Measurements from ENCODE around the gene SGIP1. TPM values are rescaled to one million over a fixed set of nuclear protein-coding genes. Genes with fewer than 3 reads are reported as not detected.

The SGIP1 gene
- total and polyA plus RNA-seq, 2 experiments from 2014 or later = 2.4 to 6.1 TPM

DNA sequence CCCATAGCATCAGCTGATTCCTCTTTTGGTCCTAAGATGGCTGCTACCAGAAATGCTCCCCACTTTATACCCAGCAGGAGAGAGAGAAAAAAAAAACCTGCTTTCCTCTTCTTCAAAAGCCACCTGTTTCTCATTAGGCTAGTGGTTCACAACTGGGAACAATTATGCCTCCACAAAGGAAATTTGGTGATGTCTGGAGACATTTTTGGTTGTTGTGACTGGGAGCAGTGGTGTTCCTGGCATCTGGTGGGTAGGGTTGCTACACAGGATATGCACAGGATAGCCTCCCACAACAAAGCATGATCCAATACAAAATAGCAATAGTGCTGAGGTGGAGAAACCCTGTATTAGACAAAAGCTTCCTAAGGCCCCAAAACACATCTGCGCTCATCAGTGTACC lies 38.5 kb upstream of the SGIP1 start (continued):
- TF ChIP-seq, protein P1, sequence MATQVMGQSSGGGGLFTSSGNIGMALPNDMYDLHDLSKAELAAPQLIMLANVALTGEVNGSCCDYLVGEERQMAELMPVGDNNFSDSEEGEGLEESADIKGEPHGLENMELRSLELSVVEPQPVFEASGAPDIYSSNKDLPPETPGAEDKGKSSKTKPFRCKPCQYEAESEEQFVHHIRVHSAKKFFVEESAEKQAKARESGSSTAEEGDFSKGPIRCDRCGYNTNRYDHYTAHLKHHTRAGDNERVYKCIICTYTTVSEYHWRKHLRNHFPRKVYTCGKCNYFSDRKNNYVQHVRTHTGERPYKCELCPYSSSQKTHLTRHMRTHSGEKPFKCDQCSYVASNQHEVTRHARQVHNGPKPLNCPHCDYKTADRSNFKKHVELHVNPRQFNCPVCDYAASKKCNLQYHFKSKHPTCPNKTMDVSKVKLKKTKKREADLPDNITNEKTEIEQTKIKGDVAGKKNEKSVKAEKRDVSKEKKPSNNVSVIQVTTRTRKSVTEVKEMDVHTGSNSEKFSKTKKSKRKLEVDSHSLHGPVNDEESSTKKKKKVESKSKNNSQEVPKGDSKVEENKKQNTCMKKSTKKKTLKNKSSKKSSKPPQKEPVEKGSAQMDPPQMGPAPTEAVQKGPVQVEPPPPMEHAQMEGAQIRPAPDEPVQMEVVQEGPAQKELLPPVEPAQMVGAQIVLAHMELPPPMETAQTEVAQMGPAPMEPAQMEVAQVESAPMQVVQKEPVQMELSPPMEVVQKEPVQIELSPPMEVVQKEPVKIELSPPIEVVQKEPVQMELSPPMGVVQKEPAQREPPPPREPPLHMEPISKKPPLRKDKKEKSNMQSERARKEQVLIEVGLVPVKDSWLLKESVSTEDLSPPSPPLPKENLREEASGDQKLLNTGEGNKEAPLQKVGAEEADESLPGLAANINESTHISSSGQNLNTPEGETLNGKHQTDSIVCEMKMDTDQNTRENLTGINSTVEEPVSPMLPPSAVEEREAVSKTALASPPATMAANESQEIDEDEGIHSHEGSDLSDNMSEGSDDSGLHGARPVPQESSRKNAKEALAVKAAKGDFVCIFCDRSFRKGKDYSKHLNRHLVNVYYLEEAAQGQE (IDR thresholded peaks at IDR 0.05; ENCODE audit: unreplicated experiment) = no peak
- TF ChIP-seq, protein P2, sequence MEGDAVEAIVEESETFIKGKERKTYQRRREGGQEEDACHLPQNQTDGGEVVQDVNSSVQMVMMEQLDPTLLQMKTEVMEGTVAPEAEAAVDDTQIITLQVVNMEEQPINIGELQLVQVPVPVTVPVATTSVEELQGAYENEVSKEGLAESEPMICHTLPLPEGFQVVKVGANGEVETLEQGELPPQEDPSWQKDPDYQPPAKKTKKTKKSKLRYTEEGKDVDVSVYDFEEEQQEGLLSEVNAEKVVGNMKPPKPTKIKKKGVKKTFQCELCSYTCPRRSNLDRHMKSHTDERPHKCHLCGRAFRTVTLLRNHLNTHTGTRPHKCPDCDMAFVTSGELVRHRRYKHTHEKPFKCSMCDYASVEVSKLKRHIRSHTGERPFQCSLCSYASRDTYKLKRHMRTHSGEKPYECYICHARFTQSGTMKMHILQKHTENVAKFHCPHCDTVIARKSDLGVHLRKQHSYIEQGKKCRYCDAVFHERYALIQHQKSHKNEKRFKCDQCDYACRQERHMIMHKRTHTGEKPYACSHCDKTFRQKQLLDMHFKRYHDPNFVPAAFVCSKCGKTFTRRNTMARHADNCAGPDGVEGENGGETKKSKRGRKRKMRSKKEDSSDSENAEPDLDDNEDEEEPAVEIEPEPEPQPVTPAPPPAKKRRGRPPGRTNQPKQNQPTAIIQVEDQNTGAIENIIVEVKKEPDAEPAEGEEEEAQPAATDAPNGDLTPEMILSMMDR (conservative IDR thresholded peaks at IDR 0.05; ENCODE audit: low read depth in 2 of 2) = no peak
- TF ChIP-seq CREB1 (CRISPR knock-in tag; IDR thresholded peaks at IDR 0.05; ENCODE audit: low read depth) (no peak), ZNF331 (CRISPR knock-in tag; IDR thresholded peaks at IDR 0.05; ENCODE audit: low read depth) (no peak)
- TF ChIP-seq, protein P3, sequence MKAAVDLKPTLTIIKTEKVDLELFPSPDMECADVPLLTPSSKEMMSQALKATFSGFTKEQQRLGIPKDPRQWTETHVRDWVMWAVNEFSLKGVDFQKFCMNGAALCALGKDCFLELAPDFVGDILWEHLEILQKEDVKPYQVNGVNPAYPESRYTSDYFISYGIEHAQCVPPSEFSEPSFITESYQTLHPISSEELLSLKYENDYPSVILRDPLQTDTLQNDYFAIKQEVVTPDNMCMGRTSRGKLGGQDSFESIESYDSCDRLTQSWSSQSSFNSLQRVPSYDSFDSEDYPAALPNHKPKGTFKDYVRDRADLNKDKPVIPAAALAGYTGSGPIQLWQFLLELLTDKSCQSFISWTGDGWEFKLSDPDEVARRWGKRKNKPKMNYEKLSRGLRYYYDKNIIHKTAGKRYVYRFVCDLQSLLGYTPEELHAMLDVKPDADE (IDR thresholded peaks at IDR 0.05) = no peak

GRCh38 chr1:66497910-66498309 lies 36.0 kb upstream of the SGIP1 start:
- H3K4me3 ChIP-seq = no peak overlapping the region
- H3K79me2 ChIP-seq (replicated peaks; ENCODE audit: insufficient read depth) = no peaks in the 10 kb centered on the region
- no peaks in the 10 kb centered on the region for H3K36me3 ChIP-seq (ENCODE audit: insufficient read depth)
- no peak overlapping the region for H2AFZ ChIP-seq
- H3K4me3 Mint-ChIP-seq = no peak overlapping the region
- H3K27me3 Mint-ChIP-seq (ENCODE audit: insufficient read depth, low read depth, poor library complexity) = no peaks in the 10 kb centered on the region
- H3K9me3 Mint-ChIP-seq = no peaks in the 10 kb centered on the region
- ATAC-seq = no peak
- H3K4me1 ChIP-seq (ENCODE audit: insufficient read depth) = no peaks in the 10 kb centered on the region
- no peaks in the 10 kb centered on the region for H3K9me2 ChIP-seq (ENCODE audit: insufficient read depth)
- no peak overlapping the region for H3K4me2 ChIP-seq
- H3K27ac Mint-ChIP-seq = no peak overlapping the region
- no peaks in the 10 kb centered on the region for H3K36me3 Mint-ChIP-seq (ENCODE audit: low read depth)
- no peaks in the 10 kb centered on the region for H3F3A ChIP-seq (replicated peaks; ENCODE audit: low read depth)
- H3K4me1 Mint-ChIP-seq = no peaks in the 10 kb centered on the region
- TF ChIP-seq EZH2phosphoT487 (IDR thresholded peaks at IDR 0.05; ENCODE audit: unreplicated experiment) (no peak), NANOG (IDR thresholded peaks at IDR 0.05; ENCODE audit: borderline replicate concordance) (no peak)
- no peak for DNase-seq (ENCODE audit: low spot score)
- no peak overlapping the region for H3K27ac ChIP-seq (ENCODE audit: low read depth)
- no peaks in the 10 kb centered on the region for H4K20me1 ChIP-seq (replicated peaks; ENCODE audit: insufficient read depth)
- no peaks in the 10 kb centered on the region for H3K27me3 ChIP-seq (ENCODE audit: insufficient read depth)

DNA sequence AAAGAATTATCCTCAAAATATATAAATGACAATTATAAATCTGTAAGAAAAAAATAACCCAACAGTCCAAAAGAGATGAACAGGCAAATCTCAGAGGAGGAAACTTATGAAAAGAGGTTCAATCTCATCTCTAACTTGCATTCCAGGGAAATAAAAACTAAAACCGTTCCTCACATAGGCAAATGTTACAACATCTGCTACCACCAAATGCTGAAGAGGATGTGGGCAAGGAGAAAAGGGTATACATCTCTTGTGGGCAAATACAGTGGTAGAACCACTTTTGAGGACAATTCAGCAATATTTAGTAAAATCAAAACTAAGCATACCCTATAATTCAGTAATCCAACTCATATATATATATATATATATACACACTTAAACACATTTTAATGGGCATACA lies 33.7 kb upstream of the SGIP1 start:
- Mint-ChIP-seq H3K9me3 (no peaks in the 10 kb centered on the region), H3K4me1 (no peaks in the 10 kb centered on the region), H3K4me3 (no peak overlapping the region), H3K27me3 (ENCODE audit: insufficient read depth, low read depth, poor library complexity) (no peaks in the 10 kb centered on the region), H3K27ac (no peak overlapping the region), H3K36me3 (ENCODE audit: low read depth) (no peaks in the 10 kb centered on the region)
- H3K4me1 ChIP-seq (ENCODE audit: insufficient read depth) = no peaks in the 10 kb centered on the region
- H3K4me3 ChIP-seq = no peak overlapping the region
- H3K27me3 ChIP-seq (ENCODE audit: insufficient read depth) = no peaks in the 10 kb centered on the region
- no peaks in the 10 kb centered on the region for H3K79me2 ChIP-seq (replicated peaks; ENCODE audit: insufficient read depth)
- H4K20me1 ChIP-seq (replicated peaks; ENCODE audit: insufficient read depth) = no peaks in the 10 kb centered on the region
- H3K9me2 ChIP-seq (ENCODE audit: insufficient read depth) = no peaks in the 10 kb centered on the region
- H3F3A ChIP-seq (replicated peaks; ENCODE audit: low read depth) = no peaks in the 10 kb centered on the region
- ATAC-seq = no peak
- DNase-seq (ENCODE audit: low spot score) = no peak
- no peak overlapping the region for H3K4me2 ChIP-seq
- no peaks in the 10 kb centered on the region for H3K36me3 ChIP-seq (ENCODE audit: insufficient read depth)
- no peak overlapping the region for H2AFZ ChIP-seq
- no peak overlapping the region for H3K27ac ChIP-seq (ENCODE audit: low read depth)
- TF ChIP-seq CREB1 (CRISPR knock-in tag; IDR thresholded peaks at IDR 0.05; ENCODE audit: low read depth) (no peak), NANOG (IDR thresholded peaks at IDR 0.05; ENCODE audit: borderline replicate concordance) (no peak), JUNB (IDR thresholded peaks at IDR 0.05; ENCODE audit: unreplicated experiment) (no peak), EZH2 (IDR thresholded peaks at IDR 0.05; ENCODE audit: low read depth, unreplicated experiment) (no peak)
- TF ChIP-seq, protein P1 (IDR thresholded peaks at IDR 0.05; ENCODE audit: unreplicated experiment) = no peak

All from GM23338 (cell line).